NCI-H510A (cell line): Measurements from ENCODE around the gene ADAMTS1.

Source experiments
- DNase-seq: peaks from one replicate; lab custom pipeline; 2025; lab: John Stamatoyannopoulos, UW

ADAMTS1 gene

DNA sequence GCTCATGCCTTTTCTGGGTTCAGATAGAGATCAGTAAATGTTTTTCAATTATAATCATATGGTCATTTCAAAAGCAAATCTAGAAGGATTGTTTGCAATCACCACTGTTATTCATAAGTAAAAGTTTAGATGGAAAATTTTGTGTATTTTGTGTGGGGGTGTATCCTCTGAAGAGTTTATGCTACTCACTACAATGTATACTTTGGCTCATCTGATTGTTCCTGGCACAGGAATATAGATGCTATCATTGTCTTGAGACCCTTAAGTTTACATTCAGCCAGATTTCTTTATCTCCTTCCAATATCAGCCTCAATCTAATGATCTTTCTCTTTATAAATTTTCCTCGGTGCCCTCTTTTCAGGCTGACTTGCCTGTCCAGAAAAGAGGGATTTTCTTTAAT, 33.0 kb downstream of the ADAMTS1 start:
- DNase-seq = no peak

DNA sequence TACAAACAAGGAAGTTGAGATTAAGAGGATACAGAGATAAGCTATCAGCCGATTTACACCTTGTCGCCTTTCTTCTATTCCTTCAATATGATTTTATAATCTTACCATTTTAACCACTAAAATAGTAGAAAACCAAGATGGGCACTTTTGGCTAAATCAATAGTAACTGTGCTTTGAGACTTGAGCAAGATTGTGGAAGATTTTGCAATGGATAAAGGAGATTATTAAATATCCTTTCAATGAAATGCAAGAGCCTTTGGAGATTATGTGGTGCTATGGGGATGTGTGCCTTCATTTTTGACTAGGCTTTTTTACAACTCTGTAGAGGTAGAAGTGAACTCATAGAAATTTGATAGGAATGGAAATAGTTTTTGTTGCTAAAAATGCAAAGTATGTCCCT, 33.7 kb downstream of the ADAMTS1 start:
- DNase-seq = no peak

DNA sequence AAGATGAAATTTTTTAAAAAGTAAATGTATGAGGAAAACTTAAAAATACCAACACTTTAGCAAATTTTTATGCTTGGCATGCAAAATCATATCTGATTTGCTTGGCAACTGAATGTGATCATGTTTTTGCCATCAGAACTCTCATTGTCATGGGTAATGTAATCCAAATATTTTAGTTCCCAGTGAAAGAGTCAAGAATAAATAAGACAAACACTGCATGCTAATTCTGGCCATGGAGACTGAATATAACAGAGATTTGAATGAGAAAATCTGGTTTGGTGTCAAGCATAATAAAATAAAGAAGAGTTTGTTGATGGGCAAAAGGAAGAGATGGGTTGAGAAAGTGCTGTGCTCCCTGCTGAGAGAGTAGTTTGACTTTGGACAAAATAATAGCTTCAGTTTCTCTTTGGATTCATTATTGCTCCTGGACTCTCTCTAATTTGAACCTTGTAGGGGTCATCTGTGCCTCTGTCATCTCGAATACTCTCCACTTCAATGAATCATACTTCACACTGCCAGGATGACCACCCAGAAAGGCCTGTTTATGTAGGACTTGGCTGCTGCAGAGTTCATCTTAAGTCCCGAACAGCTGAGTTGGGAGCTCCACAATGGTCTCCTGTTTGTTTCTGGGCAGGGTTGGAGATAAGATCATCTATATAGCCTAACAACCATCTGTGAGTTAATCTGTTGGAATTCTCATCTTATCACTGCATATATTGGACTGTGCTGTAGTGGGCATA, 34.4 kb downstream of the ADAMTS1 start:
- no peak for DNase-seq

DNA sequence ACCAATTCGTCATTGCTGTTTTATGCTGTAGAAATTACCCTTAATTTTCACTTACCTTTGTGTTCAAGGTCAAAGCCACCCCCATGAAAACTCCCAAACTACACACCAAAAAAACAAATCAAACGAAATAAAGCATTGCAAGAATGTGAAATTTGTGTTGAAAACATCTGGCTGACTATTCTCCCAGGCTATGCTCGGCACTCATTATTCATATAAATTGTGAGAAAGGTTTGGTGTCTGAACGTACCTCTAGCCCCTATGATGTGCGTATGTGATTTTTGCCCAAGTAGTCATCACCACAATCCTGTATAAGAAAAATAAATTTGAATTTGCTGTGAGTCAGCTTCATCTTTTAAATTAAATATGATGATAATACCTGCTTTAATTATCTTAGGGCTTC, 34.9 kb downstream of the ADAMTS1 start:
- DNase-seq = no peak

DNA sequence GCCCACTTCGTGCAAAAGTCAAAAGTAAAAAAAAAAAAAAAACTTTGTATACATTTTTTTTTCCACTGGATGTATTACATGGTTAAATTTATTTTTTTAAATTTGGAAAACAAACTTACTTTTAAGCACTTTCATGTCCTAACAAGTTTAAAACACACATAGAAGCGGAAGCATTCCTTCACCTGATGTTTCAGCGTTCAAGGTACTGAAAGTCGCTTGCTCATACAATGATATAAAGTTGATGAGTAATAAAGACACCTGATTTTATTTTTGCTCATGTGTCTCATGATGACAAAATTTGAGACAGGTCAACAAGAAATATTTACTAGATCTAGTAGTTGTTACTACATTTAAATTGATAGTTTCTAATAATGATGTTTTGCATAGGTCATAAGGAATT, 35.5 kb downstream of the ADAMTS1 start:
- no peak for DNase-seq

DNA sequence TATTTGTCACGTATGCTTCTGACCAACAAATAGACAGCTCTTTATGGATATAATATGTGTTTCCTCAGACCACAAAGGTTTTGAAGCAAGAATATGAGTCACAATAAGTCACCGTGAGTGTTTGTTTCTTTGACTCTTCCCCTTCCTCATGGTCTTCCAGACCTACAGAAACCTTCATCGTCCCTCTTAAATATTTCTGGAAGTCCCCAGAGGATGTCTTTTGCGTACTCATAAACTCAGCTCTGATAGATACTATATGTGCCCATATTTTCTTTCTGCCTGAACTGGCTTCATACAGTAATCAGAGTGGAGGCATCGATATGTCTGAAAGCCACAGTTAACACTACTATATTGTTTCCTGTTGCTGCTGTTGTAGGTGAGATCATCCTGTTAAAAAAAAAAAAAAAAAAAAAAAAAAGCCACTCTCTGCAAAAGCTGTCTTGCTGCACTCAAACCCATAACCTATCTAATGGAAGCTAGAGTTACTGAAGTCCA, 38.4 kb downstream of the ADAMTS1 start:
- no peak for DNase-seq

DNA sequence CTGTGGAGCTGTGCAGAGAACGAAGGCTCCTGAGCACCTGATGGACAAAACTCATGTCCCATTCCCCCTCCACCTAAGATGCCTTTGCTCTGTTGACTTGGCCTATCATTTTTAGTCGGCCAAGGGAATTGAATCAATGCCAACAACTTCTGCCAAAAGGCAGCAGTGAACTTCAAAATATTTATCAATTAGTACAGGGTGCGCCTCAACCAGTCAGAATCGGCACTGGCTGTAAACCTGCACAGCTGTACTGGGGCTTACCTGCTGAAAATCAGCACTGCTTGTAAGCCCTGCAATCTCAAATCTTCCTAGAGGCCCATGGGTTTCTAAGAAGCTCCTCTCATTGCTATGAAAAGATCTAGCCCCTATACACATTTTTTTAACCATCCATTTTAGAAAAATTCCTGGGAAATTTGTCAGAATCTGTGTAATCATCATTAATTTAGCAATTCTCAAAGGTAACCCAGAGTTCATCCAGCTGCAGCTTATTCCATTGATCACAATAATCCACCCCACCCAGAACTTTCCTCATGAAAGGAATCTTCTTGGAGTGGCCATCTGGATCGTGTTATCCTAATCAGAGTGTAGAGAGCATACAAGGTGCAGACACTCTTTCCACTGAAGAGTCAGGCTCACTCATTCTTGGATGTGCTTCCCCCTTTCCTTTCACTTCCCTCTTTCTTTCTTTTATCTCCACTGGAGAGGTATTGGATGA, 40.2 kb downstream of the ADAMTS1 start:
- no peak for DNase-seq

DNA sequence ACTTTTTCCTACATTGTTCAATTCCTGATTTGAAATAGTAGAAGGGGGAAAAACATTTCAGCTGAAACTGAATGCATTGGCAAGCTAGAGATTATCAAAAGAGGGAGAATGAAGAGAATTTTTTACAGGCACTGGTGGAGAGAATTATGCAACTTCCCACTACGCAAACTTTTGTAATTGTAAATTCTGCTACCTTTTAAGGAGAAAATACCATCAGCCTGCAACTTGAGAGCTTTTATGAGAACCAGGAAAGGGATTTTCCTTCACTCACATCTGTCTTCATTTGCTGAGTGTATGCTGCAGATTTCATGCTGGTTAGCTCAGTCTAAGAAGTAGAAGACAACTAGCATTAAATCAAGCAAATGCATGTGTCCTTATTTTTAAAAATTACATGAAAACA, 43.7 kb downstream of the ADAMTS1 start:
- no peak for DNase-seq

DNA sequence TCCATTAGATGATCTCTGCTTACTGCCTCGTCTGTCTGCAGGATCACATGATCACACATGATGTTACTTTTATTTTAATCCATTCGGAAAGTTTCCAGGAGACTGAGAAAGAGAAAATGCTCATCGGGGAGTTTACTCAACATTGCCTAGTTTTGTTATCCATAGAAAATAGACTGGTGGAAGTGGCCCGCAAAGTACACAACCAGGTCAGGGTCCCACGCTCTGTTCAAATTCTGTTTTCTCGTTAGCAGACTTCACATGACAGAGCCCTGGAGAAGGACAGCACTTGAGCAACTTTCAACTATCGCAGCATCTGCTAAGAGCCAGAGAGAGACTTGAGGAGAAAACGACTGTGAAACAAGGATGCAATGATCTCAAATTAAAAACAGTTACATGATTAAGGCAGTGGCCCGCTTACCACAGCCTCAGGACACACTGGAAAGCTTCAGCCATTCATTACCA, 44.2 kb downstream of the ADAMTS1 start:
- DNase-seq = no peak

DNA sequence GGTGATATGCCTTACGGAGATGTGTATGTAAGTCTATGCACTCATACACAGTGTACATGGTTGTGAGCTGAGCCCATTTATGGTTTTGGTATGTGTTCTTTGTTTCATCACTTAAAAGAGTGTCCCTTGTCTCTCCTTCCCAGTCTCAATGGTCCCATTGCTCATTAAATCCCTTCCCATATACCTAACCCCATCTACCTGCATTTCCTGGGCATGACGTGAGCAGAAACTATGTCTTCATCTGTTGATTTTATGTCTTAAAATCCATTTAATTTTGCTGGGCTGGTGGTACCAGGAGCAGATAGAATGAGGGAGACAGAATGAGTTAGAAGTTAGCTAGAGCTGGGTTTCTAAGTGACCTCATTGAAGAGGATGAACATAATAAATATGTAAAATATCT, 44.8 kb downstream of the ADAMTS1 start:
- DNase-seq = no peak

DNA sequence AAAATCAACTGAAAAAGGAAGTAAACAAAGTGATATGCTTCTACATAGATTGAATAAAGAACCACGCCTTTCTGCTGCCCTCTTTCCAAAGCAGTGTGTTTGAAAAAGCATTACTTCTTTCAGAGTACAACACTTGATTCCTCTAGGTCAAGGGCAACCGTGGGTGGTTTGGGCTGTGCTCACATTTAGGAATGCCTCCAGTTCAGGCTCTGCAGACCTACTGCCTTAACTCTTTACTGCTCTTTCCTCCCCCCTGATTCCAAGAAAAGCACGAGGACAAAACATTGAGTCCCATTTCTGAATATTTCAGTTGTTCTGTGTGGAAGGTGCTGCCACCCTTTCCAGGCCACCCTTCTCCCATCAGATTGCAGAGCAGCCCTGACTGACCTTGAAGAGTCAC, 45.2 kb downstream of the ADAMTS1 start:
- no peak for DNase-seq

DNA sequence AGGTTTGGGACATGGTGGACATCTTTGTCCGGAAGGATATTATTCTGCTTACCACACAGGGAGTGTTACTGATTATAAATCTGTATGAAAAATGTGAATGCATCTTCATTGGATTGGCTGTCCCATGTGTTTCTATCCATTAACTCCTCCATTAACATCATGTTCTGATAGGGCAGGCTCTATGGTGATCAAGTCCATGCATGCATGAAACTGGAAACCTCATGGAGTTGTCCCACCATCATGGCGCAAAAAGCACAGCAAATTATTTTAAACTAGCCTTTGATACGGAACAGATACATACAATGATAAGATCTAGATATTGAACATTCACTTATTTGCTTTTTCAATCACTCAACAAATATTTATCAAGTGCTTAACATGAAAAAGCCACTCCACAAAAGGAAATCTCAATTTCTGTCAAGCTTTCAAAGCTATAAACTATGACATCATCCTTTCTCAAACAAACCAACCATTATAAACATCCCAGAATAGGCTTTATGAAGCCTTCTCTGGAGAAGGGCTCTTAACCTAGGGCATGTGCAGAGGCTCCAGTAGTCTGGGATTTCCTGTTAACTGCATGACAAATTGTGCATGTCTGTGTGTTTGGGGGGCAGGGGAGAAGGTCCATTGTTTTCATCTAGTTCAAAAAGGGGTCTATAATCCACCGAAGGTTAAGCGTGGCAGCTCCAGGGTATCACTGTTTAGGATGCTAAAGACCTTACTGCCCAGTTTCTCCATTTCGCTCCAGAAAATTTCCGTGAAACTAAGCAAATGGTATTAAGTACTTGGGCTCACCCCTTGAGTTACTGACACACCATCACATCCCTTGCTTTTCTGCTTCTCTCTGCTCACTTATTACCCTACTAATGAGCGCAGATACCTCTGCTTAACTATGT, 46.1 kb downstream of the ADAMTS1 start:
- DNase-seq = no peak

DNA sequence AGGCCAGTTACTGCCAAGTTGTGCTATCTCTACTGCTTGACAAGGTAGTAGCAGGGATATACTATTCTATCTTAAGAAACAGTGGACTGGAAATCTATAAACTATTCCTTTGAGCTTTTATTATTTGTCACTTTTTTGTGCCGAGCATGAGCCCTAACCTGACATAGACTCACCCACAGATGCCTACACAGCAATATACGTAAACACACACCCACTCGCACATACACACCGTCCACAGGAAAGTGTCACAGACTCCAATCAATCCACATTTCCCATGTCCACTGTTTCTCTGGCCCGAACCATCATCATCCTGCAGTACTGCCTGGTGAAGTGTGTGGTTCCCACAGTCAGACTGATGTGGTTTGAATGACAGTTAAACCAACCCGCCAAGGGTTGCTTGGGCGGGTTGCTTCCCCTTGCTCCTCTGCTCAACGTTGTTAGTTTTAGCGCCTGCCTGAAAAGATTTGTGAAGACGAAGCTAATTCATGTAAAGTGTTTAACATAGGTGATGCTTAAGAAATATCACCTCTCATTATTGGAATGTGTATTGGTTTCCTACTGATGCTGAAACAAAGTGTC, 47.2 kb downstream of the ADAMTS1 start:
- DNase-seq = no peak

DNA sequence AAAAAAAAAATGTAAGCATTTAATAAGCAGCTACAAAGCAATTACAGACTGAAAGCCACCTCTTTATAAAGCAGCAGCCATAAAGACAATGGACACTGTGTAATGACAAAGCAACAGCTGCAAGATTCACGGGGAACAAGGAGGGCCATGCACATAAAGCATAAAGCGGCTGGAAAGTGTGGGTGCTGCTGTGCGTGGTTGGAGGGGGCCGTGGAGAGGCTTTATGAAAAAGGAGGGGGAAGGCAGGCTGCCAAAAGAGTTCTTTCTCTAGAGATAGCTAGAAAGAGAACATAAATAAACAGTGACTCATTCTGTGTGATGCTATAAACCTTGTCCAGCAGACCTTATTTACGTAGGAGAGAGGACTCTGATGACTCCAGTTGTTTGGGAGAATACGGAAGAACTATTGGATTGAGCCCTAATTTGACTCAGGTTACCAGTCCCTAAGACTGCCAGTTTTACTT, 49.3 kb downstream of the ADAMTS1 start:
- no peak for DNase-seq

DNA sequence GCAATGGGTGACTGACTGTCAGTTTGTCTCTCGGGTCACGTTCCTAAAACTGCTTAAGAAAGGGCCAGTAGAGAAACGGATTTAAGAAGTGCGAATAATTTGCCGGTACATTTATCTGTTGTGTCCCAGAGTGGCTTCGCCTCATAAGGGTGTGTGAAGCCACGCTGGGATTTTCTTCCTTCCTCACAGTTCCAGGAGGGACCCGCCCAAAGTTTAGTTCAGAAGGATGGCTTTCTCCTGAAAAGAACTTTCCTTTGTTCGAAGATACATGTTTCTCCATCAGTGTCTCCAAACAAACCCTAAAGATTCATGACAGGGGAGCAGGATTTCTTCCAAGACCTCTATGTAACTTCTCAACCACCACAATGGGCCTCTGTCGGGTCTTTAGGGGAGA, 49.8 kb downstream of the ADAMTS1 start:
- DNase-seq = no peak

DNA sequence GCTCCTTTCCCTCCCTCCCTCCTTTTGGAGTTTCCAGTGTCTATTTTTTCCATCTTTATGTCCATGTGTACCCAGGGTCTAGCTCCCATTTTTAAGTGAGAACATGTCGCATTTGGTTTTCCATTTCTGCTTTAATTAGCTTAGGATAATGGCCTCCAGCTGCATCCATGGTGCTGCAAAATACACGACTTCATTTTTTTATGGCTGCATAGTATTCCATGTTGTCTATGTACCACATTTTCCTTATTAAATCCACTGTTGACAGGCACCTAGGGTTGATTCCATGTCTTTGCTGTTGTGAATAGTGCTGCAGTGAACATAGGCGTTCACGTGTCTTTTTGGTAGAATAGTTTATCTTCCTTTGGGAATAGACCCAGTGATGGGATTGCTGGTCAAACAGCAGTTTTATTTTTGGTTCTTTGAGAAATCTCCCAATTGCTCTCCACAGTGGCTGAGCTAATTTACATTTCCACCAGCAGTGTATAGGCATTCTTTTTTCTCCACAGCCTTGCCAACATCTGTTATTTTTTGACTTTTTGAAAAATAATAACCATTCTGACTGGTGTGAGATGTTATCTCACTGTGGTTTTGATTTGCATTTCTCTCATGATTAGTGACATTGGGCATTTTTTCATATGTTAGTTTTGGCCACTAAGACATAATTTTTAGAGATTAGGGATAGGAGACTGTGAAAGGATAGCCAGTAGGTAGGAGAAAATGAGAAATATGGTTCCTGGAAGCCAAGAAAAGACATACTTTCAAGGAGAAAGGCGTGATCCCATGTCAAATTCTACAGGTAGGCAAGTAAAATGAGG, 50.4 kb downstream of the ADAMTS1 start:
- no peak for DNase-seq

DNA sequence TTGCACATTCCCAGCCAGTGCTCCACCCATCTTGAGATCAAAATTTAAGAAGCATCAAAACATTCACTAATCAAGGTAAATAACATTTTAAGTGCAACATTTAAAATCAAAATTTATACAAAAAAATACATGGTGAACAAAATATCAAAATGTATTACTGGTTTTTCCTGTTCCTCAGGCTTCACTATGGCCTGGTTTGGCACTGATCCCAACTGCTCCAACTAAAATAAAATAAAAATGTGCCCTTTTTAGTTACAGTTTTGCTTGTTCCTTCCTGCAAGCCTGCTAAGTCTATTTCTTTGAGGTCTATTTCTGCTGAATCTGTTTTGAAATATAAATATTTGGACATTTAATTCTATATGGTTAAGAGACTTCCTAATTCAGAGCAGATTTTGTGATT, 54.9 kb downstream of the ADAMTS1 start:
- no peak for DNase-seq

DNA sequence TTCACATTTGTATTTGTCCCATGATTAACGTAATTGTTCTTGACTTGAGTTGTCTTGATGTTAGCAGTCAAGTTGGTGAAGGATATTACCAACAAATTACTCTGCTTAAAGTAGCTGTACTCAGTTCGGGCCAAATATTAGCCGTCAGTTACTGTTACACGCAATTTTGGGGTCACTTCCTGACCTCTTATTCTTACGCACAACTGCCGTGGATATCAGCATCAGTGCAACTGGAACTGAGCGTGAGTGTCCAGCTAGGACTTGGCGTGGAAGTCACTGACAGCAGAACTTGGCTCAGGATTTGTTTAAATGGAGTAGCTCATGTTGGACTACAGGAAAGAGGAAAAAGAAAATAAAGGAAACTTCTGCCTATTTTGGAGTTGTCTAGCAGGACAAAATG, 56.4 kb downstream of the ADAMTS1 start:
- DNase-seq = no peak
